Fibroblast of mammary gland (primary cell): Measurements from ENCODE around the gene ACOXL.

Experiments used
- DNase-seq: peaks from one replicate; pipeline ENCODE4 v3.0.0-alpha.2; 2010; ENCODE audit warnings: low read depth
- H3K4me3 ChIP-seq: 2 replicates; pipeline ENCODE4 v1.5.1; 2011; ENCODE audit warnings: low read depth, mild to moderate bottlenecking, low read length, moderate library complexity; ENCODE audit not compliant: control insufficient read depth
- CTCF ChIP-seq: conservative IDR thresholded peaks from 2 replicates; pipeline ENCODE4 v1.5.1; 2011; ENCODE audit warnings: low read depth, low read length, inconsistent platforms; ENCODE audit not compliant: control insufficient read depth, insufficient read depth

The ACOXL gene

GRCh38 chr2:110969696-110970095, 237.3 kb downstream of the ACOXL start:
- TF ChIP-seq CTCF: no peak
- H3K4me3 ChIP-seq: no peak overlapping the region
- DNase-seq: no peak

GRCh38 chr2:110970201-110970600, 237.8 kb downstream of the ACOXL start:
- no peak for DNase-seq
- H3K4me3 ChIP-seq: no peak overlapping the region
- TF ChIP-seq CTCF: no peak

GRCh38 chr2:110971811-110972210, 239.4 kb downstream of the ACOXL start:
- no peak overlapping the region for H3K4me3 ChIP-seq
- TF ChIP-seq CTCF: no peak
- no peak for DNase-seq

- no peak for TF ChIP-seq CTCF
- H3K4me3 ChIP-seq: no peak overlapping the region
- DNase-seq: no peak
Measured at GRCh38 chr2:110973262-110973661, 240.9 kb downstream of the ACOXL start.

GRCh38 chr2:110977403-110977802, 245.0 kb downstream of the ACOXL start:
- H3K4me3 ChIP-seq: no peak overlapping the region
- no peak for TF ChIP-seq CTCF
- no peak for DNase-seq

- DNase-seq: no peak
- no peak for TF ChIP-seq CTCF
- no peak overlapping the region for H3K4me3 ChIP-seq
Measured at GRCh38 chr2:110978148-110978547, 245.8 kb downstream of the ACOXL start.
